ENCODE measurements around the gene EGFR.

GRCh38 chr7:55127622-55128081 lies 108.8 kb downstream of the EGFR start:
- TF ChIP-seq EZH2 (IDR thresholded peaks at IDR 0.05; ENCODE audit: low read length, unreplicated experiment) (no peak), CTCF (conservative IDR thresholded peaks at IDR 0.05; ENCODE audit: low read depth, low read length) (no peak), EZH2phosphoT487 (IDR thresholded peaks at IDR 0.05; ENCODE audit: borderline replicate concordance, low read length) (no peak)
